ENCODE data around the gene NCAPG2. TPM values are rescaled to one million over a fixed set of nuclear protein-coding genes. Genes with fewer than 3 reads are reported as not detected.

Gene NCAPG2
- total RNA-seq, 1 donor, result 17.7 TPM

GRCh38 chr7:158735935-158736334 is 31.3 kb upstream of the NCAPG2 start:
- no peak overlapping the region for H3K4me3 ChIP-seq (ENCODE audit: low read depth, low read length)
- no peak for DNase-seq (ENCODE audit: low read depth)
- no peak for TF ChIP-seq CTCF (IDR thresholded peaks at IDR 0.05; ENCODE audit: insufficient read depth, low read depth, low read length)

- DNase-seq (ENCODE audit: low read depth), result peak; percentile 29
- TF ChIP-seq CTCF (IDR thresholded peaks at IDR 0.05; ENCODE audit: insufficient read depth, low read depth, low read length), result no peak
- H3K4me3 ChIP-seq (ENCODE audit: low read depth, low read length), result no peak overlapping the region
Observed at GRCh38 chr7:158734861-158735260, 30.3 kb upstream of the NCAPG2 start.

- no peak for DNase-seq (ENCODE audit: low read depth)
- TF ChIP-seq CTCF (IDR thresholded peaks at IDR 0.05; ENCODE audit: insufficient read depth, low read depth, low read length), result no peak
- no peak overlapping the region for H3K4me3 ChIP-seq (ENCODE audit: low read depth, low read length)
Observed at GRCh38 chr7:158733775-158734494, 29.3 kb upstream of the NCAPG2 start.

GRCh38 chr7:158733220-158733519 is 28.6 kb upstream of the NCAPG2 start:
- TF ChIP-seq CTCF (IDR thresholded peaks at IDR 0.05; ENCODE audit: insufficient read depth, low read depth, low read length), result no peak
- DNase-seq (ENCODE audit: low read depth), result no peak
- H3K4me3 ChIP-seq (ENCODE audit: low read depth, low read length), result no peak overlapping the region

- no peak for DNase-seq (ENCODE audit: low read depth)
- no peak overlapping the region for H3K4me3 ChIP-seq (ENCODE audit: low read depth, low read length)
- TF ChIP-seq CTCF (IDR thresholded peaks at IDR 0.05; ENCODE audit: insufficient read depth, low read depth, low read length), result no peak
Observed at GRCh38 chr7:158732494-158733219, 28.1 kb upstream of the NCAPG2 start.

GRCh38 chr7:158731761-158732160 is 27.2 kb upstream of the NCAPG2 start:
- no peak for TF ChIP-seq CTCF (IDR thresholded peaks at IDR 0.05; ENCODE audit: insufficient read depth, low read depth, low read length)
- DNase-seq (ENCODE audit: low read depth), result no peak
- no peak overlapping the region for H3K4me3 ChIP-seq (ENCODE audit: low read depth, low read length)

Data from fibroblast of villous mesenchyme (primary cell).